ENCODE data around the gene CFAP299. TPM values are rescaled to one million over a fixed set of nuclear protein-coding genes. Genes with fewer than 3 reads are reported as not detected.

The CFAP299 gene
- total and polyA plus RNA-seq, 9 of the 15 experiments (the other 6 are each of a cell fraction or from before 2014, with no cell fraction given): 0.09 to 3.0 (median 0.76) TPM

DNA sequence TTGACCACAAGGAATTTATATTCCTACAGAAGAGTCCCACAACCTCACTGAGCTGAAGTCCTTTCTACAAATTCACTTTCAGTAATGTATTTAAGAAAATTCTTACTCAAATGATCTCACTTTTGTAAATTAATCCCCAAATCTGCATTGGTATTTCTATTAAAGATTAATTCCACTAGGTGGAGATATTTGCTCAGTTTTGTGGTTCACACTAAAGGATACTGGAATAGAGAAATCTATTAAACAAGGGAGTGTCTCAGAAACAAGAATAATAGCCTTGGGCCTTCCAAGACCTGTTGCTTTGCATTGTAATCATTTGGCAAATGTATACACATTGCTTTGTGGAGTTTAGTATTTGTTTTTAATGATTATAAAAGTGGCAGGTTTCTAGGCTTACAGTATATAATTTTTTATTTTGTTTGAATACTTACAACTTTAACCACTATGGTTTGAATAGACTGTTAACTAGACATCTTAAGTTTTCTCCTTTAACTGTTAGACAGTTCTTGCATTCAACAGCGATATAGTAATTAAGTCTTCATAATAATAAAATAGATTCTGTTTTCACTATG, 25.9 kb downstream of the CFAP299 start (continued):
- TF ChIP-seq, protein P1, sequence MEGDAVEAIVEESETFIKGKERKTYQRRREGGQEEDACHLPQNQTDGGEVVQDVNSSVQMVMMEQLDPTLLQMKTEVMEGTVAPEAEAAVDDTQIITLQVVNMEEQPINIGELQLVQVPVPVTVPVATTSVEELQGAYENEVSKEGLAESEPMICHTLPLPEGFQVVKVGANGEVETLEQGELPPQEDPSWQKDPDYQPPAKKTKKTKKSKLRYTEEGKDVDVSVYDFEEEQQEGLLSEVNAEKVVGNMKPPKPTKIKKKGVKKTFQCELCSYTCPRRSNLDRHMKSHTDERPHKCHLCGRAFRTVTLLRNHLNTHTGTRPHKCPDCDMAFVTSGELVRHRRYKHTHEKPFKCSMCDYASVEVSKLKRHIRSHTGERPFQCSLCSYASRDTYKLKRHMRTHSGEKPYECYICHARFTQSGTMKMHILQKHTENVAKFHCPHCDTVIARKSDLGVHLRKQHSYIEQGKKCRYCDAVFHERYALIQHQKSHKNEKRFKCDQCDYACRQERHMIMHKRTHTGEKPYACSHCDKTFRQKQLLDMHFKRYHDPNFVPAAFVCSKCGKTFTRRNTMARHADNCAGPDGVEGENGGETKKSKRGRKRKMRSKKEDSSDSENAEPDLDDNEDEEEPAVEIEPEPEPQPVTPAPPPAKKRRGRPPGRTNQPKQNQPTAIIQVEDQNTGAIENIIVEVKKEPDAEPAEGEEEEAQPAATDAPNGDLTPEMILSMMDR (IDR thresholded peaks at IDR 0.05 in 2 of 3, conservative IDR thresholded peaks at IDR 0.05 in 1 of 3; ENCODE audit: insufficient read depth in 2 of 3, low read depth in 1 of 3, low read length in 3 of 3): peak; percentile 18 to 56 (median 23); a peak in 3 of 6 replicates

DNA sequence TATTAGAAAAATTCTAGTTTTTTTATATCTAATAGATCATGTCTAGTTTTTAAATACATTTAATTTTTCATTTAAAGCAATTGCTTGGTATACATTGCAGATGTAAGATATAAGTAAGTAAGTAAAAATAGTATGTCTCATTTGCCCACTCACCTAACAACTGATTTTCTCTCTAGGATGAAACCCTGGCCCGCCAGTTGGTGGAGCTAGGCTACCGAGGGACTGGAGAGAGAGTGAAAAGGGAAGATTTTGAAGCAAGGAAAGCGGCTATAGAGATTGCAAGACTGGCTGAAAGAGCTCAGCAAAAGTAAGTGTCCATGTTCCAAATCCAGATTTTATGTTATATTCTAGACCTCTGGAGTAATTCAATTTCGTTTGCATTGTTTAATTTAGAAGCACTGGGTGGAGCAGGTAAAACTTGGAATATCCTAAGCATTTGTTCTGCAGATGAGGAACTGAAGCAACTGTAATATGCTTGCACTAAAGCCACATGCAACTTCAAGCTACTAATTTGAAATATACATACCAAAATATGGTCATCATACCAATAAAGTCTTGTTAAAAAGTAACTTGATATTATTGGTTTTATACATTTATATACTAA, 27.1 kb downstream of the CFAP299 start:
- Histone ChIP-seq H3K4me2 (ENCODE audit: insufficient read depth, low read length) (no peak overlapping the region), H3K27me3 (ENCODE audit: control insufficient read depth in 2 of 2, insufficient read depth in 2 of 2, low read length in 2 of 2) (no peaks in the 10 kb centered on the region), H3K9me3 (replicated peaks; ENCODE audit: control insufficient read depth, insufficient read depth, low read depth, low read length) (no peaks in the 10 kb centered on the region), H2AFZ (ENCODE audit: low read depth, low read length) (no peak overlapping the region), H3K9me1 (ENCODE audit: control insufficient read depth, insufficient read depth, low read length) (no peaks in the 10 kb centered on the region), H3K9ac (ENCODE audit: insufficient read depth in 1 of 2, low read depth in 2 of 2, low read length in 2 of 2) (no peak overlapping the region), H3K4me1 (replicated peaks in 1 of 2; ENCODE audit: control insufficient read depth in 2 of 2, insufficient read depth in 2 of 2, low read length in 2 of 2) (no peaks in the 10 kb centered on the region), H3K36me3 (ENCODE audit: control insufficient read depth, insufficient read depth, low read length) (no peaks in the 10 kb centered on the region), H3K79me2 (ENCODE audit: control insufficient read depth, insufficient read depth, low read length) (no peaks in the 10 kb centered on the region), H3K4me3 (no peak overlapping the region), H4K20me1 (replicated peaks; ENCODE audit: control insufficient read depth, insufficient read depth, low read length) (no peaks in the 10 kb centered on the region), H3K27ac (ENCODE audit: extremely low read depth, low read depth, low read length) (no peak overlapping the region)
- intact Hi-C loops (cut with micrococcal nuclease) (loop anchor here (1.0 to 10.0 kb wide), 6 partner anchors 122 to 1410 kb away; no protein-coding TSS in a partner anchor), in situ Hi-C loops (cut with MboI) (loop anchor here (10.0 to 25.0 kb wide), 2 partner anchors 425 to 992 kb away; no protein-coding TSS in a partner anchor)
- CTCF ChIA-PET (ENCODE audit: low intra/inter-chr PET ratio): interaction anchor here (0.6 to 1.9 kb wide), 5 partner anchors 149 to 1411 kb away, joined by 3 to 11 read pairs (median 4); no protein-coding TSS in a partner anchor
- POLR2A ChIA-PET: no interaction called here
- peak in 2 of 4 experiments; percentile 40 to 48 for DNase-seq (ENCODE audit: extremely low read depth in 1 of 4, low spot score in 3 of 4)
- BruUV-seq (replicated peaks): no TSS peak
- peak; percentile 55 for FAIRE-seq
- ATAC-seq: peak; percentile 86
- under 1% methylated on average over 4 of the region's 4 CpGs for WGBS (ENCODE audit: insufficient coverage, low coverage, missing lambda C conversion rate)
- TF ChIP-seq U2AF2 (optimal IDR thresholded peaks at IDR 0.05; ENCODE audit: low read depth, low read length): no peak
- no peak for TF ChIP-seq GABPB2 (CRISPR knock-in tag; conservative IDR thresholded peaks at IDR 0.05)
- no peak for TF ChIP-seq ZKSCAN1 (IDR thresholded peaks at IDR 0.05; ENCODE audit: low read depth, low read length)
- peak; percentile 84 to 86 for TF ChIP-seq RAD21 (CRISPR knock-in tag; conservative IDR thresholded peaks at IDR 0.05 in 1 of 2, IDR thresholded peaks at IDR 0.05 in 1 of 2)
- TF ChIP-seq, protein P1 (IDR thresholded peaks at IDR 0.05 in 2 of 3, conservative IDR thresholded peaks at IDR 0.05 in 1 of 3; ENCODE audit: insufficient read depth in 2 of 3, low read depth in 1 of 3, low read length in 3 of 3): peak; percentile 72 to 87 (median 80)
- TF ChIP-seq GABPA (tag; conservative IDR thresholded peaks at IDR 0.05; ENCODE audit: low read depth): no peak
- no peak for TF ChIP-seq HMG20A (CRISPR knock-in tag; conservative IDR thresholded peaks at IDR 0.05)
- TF ChIP-seq DPF2 (IDR thresholded peaks at IDR 0.05): no peak
- TF ChIP-seq, protein P2, sequence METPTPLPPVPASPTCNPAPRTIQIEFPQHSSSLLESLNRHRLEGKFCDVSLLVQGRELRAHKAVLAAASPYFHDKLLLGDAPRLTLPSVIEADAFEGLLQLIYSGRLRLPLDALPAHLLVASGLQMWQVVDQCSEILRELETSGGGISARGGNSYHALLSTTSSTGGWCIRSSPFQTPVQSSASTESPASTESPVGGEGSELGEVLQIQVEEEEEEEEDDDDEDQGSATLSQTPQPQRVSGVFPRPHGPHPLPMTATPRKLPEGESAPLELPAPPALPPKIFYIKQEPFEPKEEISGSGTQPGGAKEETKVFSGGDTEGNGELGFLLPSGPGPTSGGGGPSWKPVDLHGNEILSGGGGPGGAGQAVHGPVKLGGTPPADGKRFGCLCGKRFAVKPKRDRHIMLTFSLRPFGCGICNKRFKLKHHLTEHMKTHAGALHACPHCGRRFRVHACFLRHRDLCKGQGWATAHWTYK (CRISPR knock-in tag; IDR thresholded peaks at IDR 0.05): no peak
- no peak for TF ChIP-seq SMARCB1 (IDR thresholded peaks at IDR 0.05; ENCODE audit: insufficient read length, low read depth)
- peak; percentile 21; the same call in 1 of the 2 replicates for TF ChIP-seq CC2D1A (IDR thresholded peaks at IDR 0.05)

Data from K562 (cell line).